Natural killer cell treated with Interleukin-12 subunit alpha and Interleukin-12 subunit beta and Interleukin-15 and Interleukin-18, amount 100 ng/mL, for 72 hours (primary cell): ENCODE results near the gene WSCD1. TPM values are rescaled to one million over a fixed set of nuclear protein-coding genes. Genes with fewer than 3 reads are reported as not detected.
A peak's percentile ranks its signal among the peaks of the same experiment; 100 is the strongest.

ENCODE experiments used
- ATAC-seq, 2 donors: fragments of 150-1000 bp; cut with Tn5 transposase in 1 of 2; sonication (Bioruptor Pico), chemical (Tn5 transposase) in 1 of 2; 2 replicates each; pipeline ENCODE4 v1.10.0; 2021
- DNase-seq: peaks from one replicate; pipeline ENCODE4 v3.0.0; 2022; ENCODE audit warnings: low spot score
- H3K27ac Mint-ChIP-seq, 2 donors: 1 replicate in 1 of 2; 2 replicates in 1 of 2; pipeline ENCODE4 v1.8.0; 2022; ENCODE audit warnings: mixed read lengths in 2 of 2, mild to moderate bottlenecking in 1 of 2, moderate library complexity in 1 of 2
- H3K27me3 Mint-ChIP-seq, 2 donors: 1 replicate in 1 of 2; 2 replicates in 1 of 2; pipeline ENCODE4 v1.8.0; 2022; ENCODE audit warnings: mixed read lengths in 2 of 2
- H3K36me3 Mint-ChIP-seq: one replicate; pipeline ENCODE4 v1.8.0; 2022; ENCODE audit warnings: mixed read lengths
- H3K4me1 Mint-ChIP-seq, 2 donors: 1 replicate in 1 of 2; 2 replicates in 1 of 2; pipeline ENCODE4 v1.8.0; 2022; ENCODE audit warnings: low read depth in 2 of 2, mixed read lengths in 2 of 2, mild to moderate bottlenecking in 1 of 2
- H3K4me3 Mint-ChIP-seq: one replicate; pipeline ENCODE4 v1.8.0; 2022; ENCODE audit warnings: mixed read lengths
- H3K9me3 Mint-ChIP-seq: 2 replicates; pipeline ENCODE4 v1.8.0; 2022; ENCODE audit warnings: mixed read lengths
- total RNA-seq, 2 donors: library from RNA; stranded (reverse); gene quantifications; one replicate each; pipeline ENCODE4 v1.2.3, GENCODE V29; 2022

WSCD1 gene
- total RNA-seq, 2 donors from 2014 or later, result 0.86 to 2.2 TPM

- Mint-ChIP-seq H3K4me1 (peaks cover 13% of the 10 kb centered on the region in 2 donors), H3K27me3 (peaks cover 30 to 32% of the 10 kb centered on the region in 2 donors), H3K27ac (no peak overlapping the region), H3K36me3 (peaks cover 8% of the 10 kb centered on the region), H3K4me3 (no peak overlapping the region), H3K9me3 (no peaks in the 10 kb centered on the region)
- DNase-seq (no peak), ATAC-seq (no peak)
These were observed 292 bp downstream of the WSCD1 start for GRCh38 chr17:6070430-6070912.

DNA sequence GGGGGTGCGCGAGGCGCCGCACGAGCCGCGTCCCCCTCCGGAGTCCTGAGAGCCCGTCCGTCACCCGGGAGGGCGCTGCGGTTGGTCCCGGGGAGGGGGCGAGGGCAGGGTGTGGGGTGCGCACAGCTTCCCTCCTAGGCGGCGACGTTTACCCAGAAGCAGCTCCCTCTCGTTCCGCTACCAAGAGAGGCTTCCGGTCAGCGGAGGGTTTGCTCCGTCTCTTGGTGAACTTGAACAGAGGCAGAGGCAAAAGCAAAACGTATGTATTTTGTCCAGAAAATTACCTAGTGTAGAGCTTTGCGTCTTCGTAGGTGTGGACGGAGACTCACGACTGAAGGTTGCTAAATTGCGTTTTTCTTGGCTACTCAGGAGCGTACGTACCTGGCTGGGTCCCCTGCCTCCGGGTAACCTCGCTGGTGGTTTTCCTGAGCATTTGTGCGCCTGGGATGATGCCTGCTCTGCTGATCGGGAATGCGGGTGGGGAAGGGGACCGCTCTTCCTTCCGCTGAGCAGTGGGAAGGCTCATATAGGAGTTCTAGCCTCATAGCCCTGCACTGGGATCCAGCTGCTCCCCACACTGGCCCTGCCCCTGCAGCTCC is 833 bp downstream of the WSCD1 start:
- ATAC-seq (no peak), DNase-seq (no peak)
- Mint-ChIP-seq H3K27ac (no peak overlapping the region), H3K4me1 (peaks cover 13% of the 10 kb centered on the region in 2 donors), H3K9me3 (no peaks in the 10 kb centered on the region), H3K27me3 (peaks cover 30 to 32% of the 10 kb centered on the region in 2 donors), H3K4me3 (peak overlapping the region; percentile 6), H3K36me3 (peaks cover 8% of the 10 kb centered on the region)

- DNase-seq (no peak), ATAC-seq (no peak)
- no peak overlapping the region for H3K27ac Mint-ChIP-seq
- H3K9me3 Mint-ChIP-seq, result no peaks in the 10 kb centered on the region
- H3K4me1 Mint-ChIP-seq, result peaks cover 13% of the 10 kb centered on the region in 2 donors
- H3K27me3 Mint-ChIP-seq, result peaks cover 27 to 30% of the 10 kb centered on the region in 2 donors
- H3K4me3 Mint-ChIP-seq, result peak overlapping the region; percentile 6
- peaks cover 8% of the 10 kb centered on the region for H3K36me3 Mint-ChIP-seq
These were observed 1.4 kb downstream of the WSCD1 start for GRCh38 chr17:6071528-6072065.

- ATAC-seq (no peak), DNase-seq (no peak)
- no peak overlapping the region for H3K4me3 Mint-ChIP-seq
- H3K36me3 Mint-ChIP-seq, result peaks cover 8% of the 10 kb centered on the region
- H3K27me3 Mint-ChIP-seq, result peaks cover 21 to 25% of the 10 kb centered on the region in 2 donors
- H3K4me1 Mint-ChIP-seq, result peaks cover 13% of the 10 kb centered on the region in 2 donors
- H3K9me3 Mint-ChIP-seq, result no peaks in the 10 kb centered on the region
- no peak overlapping the region for H3K27ac Mint-ChIP-seq
These were observed 2.0 kb downstream of the WSCD1 start for GRCh38 chr17:6072157-6072556.

DNA sequence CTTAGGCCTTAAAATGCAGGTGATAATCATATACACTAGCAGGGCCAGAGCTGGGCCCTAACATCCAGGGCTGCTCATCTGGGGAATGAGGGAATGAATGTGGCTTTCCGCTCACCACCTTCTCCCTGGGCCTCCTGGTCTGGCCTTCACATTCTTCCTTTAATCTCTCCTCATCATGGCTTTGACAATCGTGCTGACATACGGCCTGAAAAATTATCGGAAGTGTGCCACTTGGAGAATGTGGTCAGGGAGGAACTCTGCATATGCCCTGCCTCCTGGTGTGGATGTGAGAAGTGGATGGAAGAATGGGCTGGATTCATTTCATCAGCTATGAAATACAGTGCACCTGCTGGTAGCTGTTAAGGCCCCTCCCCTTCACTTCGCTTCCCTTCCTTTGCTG is 2.4 kb downstream of the WSCD1 start:
- DNase-seq (no peak), ATAC-seq (no peak)
- peaks cover 8% of the 10 kb centered on the region for H3K36me3 Mint-ChIP-seq
- peaks cover 17 to 20% of the 10 kb centered on the region in 2 donors for H3K27me3 Mint-ChIP-seq
- peaks cover 13% of the 10 kb centered on the region in 2 donors for H3K4me1 Mint-ChIP-seq
- H3K9me3 Mint-ChIP-seq, result no peaks in the 10 kb centered on the region
- no peak overlapping the region for H3K4me3 Mint-ChIP-seq
- no peak overlapping the region for H3K27ac Mint-ChIP-seq

GRCh38 chr17:6073620-6074019 is 3.4 kb downstream of the WSCD1 start:
- H3K4me1 Mint-ChIP-seq, result peaks cover 13% of the 10 kb centered on the region in 2 donors
- no peak for ATAC-seq
- no peak for DNase-seq
- H3K36me3 Mint-ChIP-seq, result peaks cover 8% of the 10 kb centered on the region
- H3K4me3 Mint-ChIP-seq, result no peak overlapping the region
- H3K27ac Mint-ChIP-seq, result no peak overlapping the region
- H3K9me3 Mint-ChIP-seq, result no peaks in the 10 kb centered on the region
- peaks cover 16 to 22% of the 10 kb centered on the region in 2 donors for H3K27me3 Mint-ChIP-seq

GRCh38 chr17:6075050-6075449 is 4.9 kb downstream of the WSCD1 start:
- Mint-ChIP-seq H3K27ac (no peak overlapping the region), H3K27me3 (peaks cover 4 to 8% of the 10 kb centered on the region in 2 donors)
- ATAC-seq, result no peak

GRCh38 chr17:6075845-6076244 is 5.7 kb downstream of the WSCD1 start:
- DNase-seq (no peak), ATAC-seq (no peak)
- Mint-ChIP-seq H3K36me3 (no peaks in the 10 kb centered on the region), H3K27me3 (peaks cover 4 to 6% of the 10 kb centered on the region in 2 donors), H3K4me3 (no peak overlapping the region), H3K27ac (no peak overlapping the region), H3K4me1 (no peaks in the 10 kb centered on the region), H3K9me3 (no peaks in the 10 kb centered on the region)

More at GRCh38 chr17:6075050-6075449, 4.9 kb downstream of the WSCD1 start:
- Mint-ChIP-seq H3K4me3 (no peak overlapping the region), H3K36me3 (no peaks in the 10 kb centered on the region), H3K4me1 (peaks cover 0 to under 1% of the 10 kb centered on the region in 2 donors), H3K9me3 (no peaks in the 10 kb centered on the region)
- DNase-seq, result no peak

DNA sequence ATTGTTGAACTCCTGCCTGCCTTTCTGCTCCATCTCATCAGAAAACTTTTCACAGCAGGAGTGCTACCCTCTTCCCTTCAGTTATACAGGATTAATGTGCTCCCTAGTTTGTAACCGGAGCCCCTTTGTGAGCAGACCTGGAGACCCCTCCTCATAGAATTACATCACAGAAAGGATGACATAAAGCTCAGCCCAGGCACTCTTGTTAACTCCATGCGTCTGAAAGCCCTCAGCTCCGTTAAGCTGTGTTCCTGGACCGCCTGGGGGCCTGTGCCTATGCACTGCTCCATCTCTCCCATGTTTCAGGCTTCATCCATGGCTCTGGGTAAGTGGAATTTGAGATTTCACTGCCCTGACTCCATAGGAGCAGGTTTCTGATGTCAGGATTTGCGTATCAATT is 7.6 kb downstream of the WSCD1 start:
- H3K4me1 Mint-ChIP-seq, result no peaks in the 10 kb centered on the region
- H3K36me3 Mint-ChIP-seq, result no peaks in the 10 kb centered on the region
- ATAC-seq, result no peak
- H3K27ac Mint-ChIP-seq, result no peak overlapping the region
- peaks cover 4 to 6% of the 10 kb centered on the region in 2 donors for H3K27me3 Mint-ChIP-seq
- DNase-seq, result no peak
- no peak overlapping the region for H3K4me3 Mint-ChIP-seq
- H3K9me3 Mint-ChIP-seq, result no peaks in the 10 kb centered on the region

DNA sequence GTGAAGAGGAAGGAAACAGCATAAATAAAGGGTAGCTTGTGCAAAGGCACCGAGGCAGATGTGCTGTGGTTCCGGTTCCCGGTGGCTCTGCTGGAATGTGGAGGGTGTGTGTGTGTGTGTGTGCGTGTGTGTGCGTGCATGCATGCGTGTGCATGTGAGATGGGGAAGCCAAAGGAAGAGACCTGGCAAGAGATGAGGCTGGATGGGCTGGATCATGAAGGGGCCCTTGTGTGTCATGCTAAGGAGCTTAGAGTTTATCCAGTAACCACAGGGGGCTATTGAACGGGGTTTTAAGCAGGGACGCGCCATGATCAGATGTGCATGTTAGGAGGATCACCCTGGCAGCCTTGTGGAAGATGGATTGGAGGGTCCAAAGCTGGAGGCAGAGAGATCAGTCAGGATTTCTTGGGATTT is 8.3 kb downstream of the WSCD1 start:
- no peaks in the 10 kb centered on the region for H3K4me1 Mint-ChIP-seq
- H3K9me3 Mint-ChIP-seq, result no peaks in the 10 kb centered on the region
- DNase-seq, result no peak
- no peaks in the 10 kb centered on the region for H3K36me3 Mint-ChIP-seq
- no peak overlapping the region for H3K27ac Mint-ChIP-seq
- no peak for ATAC-seq
- H3K27me3 Mint-ChIP-seq, result peaks cover 4 to 6% of the 10 kb centered on the region in 2 donors
- no peak overlapping the region for H3K4me3 Mint-ChIP-seq

DNA sequence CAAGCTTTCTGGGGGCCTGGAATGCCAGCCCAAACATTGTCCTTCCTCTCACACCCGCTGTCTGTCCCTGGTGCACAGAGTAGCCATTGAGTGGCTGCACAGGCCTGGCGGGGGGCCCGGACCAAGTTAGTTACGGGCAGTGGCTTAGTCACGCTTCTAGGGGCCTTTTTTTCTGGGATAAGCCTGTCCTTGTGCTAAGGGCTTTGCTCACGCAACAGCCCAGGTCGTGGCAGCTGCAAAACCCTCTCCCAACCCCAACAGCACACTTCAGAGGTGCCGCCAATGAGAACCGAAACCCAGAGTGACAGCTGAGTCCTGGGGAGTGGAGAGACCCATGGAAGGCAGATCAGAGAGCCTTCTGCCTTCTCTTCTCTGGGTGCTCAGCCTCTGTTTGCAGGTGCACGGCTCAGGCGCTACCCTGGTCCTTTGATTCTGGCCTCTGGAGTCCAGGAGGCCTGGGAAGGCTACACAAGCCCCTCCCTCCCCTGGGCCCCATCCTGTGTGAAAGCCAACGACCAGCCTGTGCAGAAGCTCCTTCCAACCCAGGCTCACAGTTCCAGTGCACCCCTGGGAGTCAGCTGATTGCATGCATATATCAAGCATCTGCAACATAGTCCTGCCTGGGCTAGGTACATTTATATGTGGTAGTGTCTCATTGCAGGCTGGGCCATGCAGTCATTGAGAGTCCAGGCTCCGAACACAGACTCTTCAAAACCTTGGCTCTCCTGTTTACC is 9.1 kb downstream of the WSCD1 start:
- Mint-ChIP-seq H3K4me1 (no peaks in the 10 kb centered on the region), H3K9me3 (no peaks in the 10 kb centered on the region), H3K36me3 (no peaks in the 10 kb centered on the region), H3K27me3 (peaks cover 2 to 6% of the 10 kb centered on the region in 2 donors), H3K27ac (no peak overlapping the region), H3K4me3 (no peak overlapping the region)
- DNase-seq (no peak), ATAC-seq (no peak)

DNA sequence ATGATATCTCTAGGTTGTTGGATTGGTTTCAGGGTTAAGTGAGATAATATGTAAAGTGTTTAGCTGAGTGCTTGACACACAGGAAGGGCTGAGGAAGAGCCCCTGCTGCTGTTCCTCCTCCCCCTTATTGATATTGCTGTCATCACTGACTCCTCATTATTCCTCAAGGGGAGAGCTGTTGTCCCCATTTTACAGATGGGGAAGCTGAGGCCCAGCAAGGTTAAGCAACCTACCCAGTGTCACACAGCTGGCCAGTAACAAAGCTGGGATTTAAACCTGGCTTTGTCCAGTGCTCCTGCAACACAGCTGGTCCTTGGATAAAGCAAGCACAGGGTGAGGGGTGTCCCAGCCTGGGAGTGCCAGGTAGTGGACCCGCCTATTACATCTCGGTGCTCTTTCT is 9.8 kb downstream of the WSCD1 start:
- no peaks in the 10 kb centered on the region for H3K9me3 Mint-ChIP-seq
- H3K4me3 Mint-ChIP-seq, result no peak overlapping the region
- peaks cover 0 to 6% of the 10 kb centered on the region in 2 donors for H3K27me3 Mint-ChIP-seq
- H3K36me3 Mint-ChIP-seq, result no peaks in the 10 kb centered on the region
- no peak overlapping the region for H3K27ac Mint-ChIP-seq
- no peaks in the 10 kb centered on the region for H3K4me1 Mint-ChIP-seq
- ATAC-seq, result no peak
- DNase-seq, result no peak

DNA sequence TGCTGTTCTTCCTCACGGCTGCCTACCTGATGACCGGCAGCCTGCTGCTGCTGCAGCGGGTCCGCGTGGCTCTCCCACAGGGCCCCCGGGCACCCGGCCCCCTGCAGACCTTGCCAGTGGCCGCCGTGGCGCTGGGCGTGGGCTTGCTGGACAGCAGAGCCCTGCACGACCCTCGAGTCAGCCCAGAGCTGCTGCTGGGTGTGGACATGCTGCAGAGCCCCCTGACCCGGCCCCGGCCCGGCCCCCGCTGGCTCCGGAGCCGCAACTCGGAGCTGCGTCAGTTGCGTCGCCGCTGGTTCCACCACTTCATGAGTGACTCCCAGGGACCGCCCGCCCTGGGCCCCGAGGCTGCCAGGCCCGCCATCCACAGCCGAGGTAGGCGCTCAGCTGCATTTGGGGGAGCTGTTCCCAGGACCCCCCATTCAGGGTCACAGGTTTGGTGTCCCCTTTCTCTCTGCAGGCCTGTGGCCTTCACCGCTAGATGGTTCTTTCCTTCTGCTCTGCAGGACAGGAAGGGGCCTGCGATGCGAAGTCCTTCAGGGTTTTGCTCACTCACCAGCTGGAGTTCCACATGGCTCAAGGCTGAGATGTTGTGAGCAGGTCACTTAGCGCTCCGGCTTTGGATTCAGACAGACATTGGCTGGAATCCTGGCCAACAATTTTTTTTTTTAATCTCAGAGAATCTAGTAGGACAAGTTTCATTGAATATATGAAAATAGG is 10.7 kb downstream of the WSCD1 start:
- no peak for DNase-seq
- no peak overlapping the region for H3K27ac Mint-ChIP-seq
- no peak for ATAC-seq
- no peak overlapping the region for H3K4me3 Mint-ChIP-seq
- no peaks in the 10 kb centered on the region for H3K9me3 Mint-ChIP-seq
- H3K27me3 Mint-ChIP-seq, result peaks cover 0 to 6% of the 10 kb centered on the region in 2 donors
- H3K4me1 Mint-ChIP-seq, result no peaks in the 10 kb centered on the region
- no peaks in the 10 kb centered on the region for H3K36me3 Mint-ChIP-seq

- H3K27me3 Mint-ChIP-seq, result peaks cover 0 to 6% of the 10 kb centered on the region in 2 donors
- H3K9me3 Mint-ChIP-seq, result no peaks in the 10 kb centered on the region
- H3K36me3 Mint-ChIP-seq, result no peaks in the 10 kb centered on the region
- H3K27ac Mint-ChIP-seq, result no peak overlapping the region
- DNase-seq (no peak), ATAC-seq (no peak)
- no peaks in the 10 kb centered on the region for H3K4me1 Mint-ChIP-seq
- no peak overlapping the region for H3K4me3 Mint-ChIP-seq
These were observed 12.2 kb downstream of the WSCD1 start for GRCh38 chr17:6082335-6082734.
